HepG2 (cell line): ENCODE measurements around the gene PAPOLA. TPM values are rescaled to one million over a fixed set of nuclear protein-coding genes. Genes with fewer than 3 reads are reported as not detected.

Source experiments
- BORCS8-MEF2B ChIP-seq: sonication (generic); formaldehyde crosslinking; IDR thresholded peaks from 2 replicates; pipeline ENCODE4 v1.8.0; 2022; ENCODE audit warnings: mild to moderate bottlenecking, missing genetic modification reagents
- CBX2 ChIP-seq, 2 experiments: fragments of 200-600 bp in 1 of 2; sonication (generic); formaldehyde crosslinking in 1 of 2; IDR thresholded peaks; 2 replicates each; pipeline versions ENCODE4 v1.7.0 to v1.8.1; 2018 to 2022; ENCODE audit warnings: low read depth in 2 of 2, low read length in 1 of 2, mild to moderate bottlenecking in 1 of 2, missing genetic modification reagents in 1 of 2
- FOSL1 ChIP-seq: sonication (generic); formaldehyde crosslinking; IDR thresholded peaks from 2 replicates; pipeline ENCODE4 v1.9.0; 2021; ENCODE audit warnings: missing genetic modification reagents, borderline replicate concordance
- FOXM1 ChIP-seq: sonication (generic); formaldehyde crosslinking; IDR thresholded peaks from 2 replicates; pipeline ENCODE4 v1.5.0; 2020; ENCODE audit warnings: missing genetic modification reagents
- HOXA9 ChIP-seq: sonication (generic); formaldehyde crosslinking; IDR thresholded peaks from 2 replicates; pipeline ENCODE4 v1.8.1; 2022; ENCODE audit warnings: missing genetic modification reagents, mild to moderate bottlenecking, moderate library complexity, borderline replicate concordance
- KDM3A ChIP-seq: IDR thresholded peaks from 2 replicates; pipeline ENCODE4 v1.6.1; 2018; ENCODE audit warnings: low read depth, missing compliant biosample characterization
- NFYC ChIP-seq: IDR thresholded peaks from 2 replicates; pipeline ENCODE4 v1.6.1; 2016; ENCODE audit warnings: missing genetic modification reagents, missing compliant biosample characterization
- PHF21A ChIP-seq: sonication (generic); formaldehyde crosslinking; IDR thresholded peaks from 2 replicates; pipeline ENCODE4 v1.5.0; 2020; ENCODE audit warnings: mild to moderate bottlenecking, missing genetic modification reagents
- PITX1 ChIP-seq: sonication (generic); formaldehyde crosslinking; IDR thresholded peaks from 2 replicates; pipeline ENCODE4 v1.5.1; 2020; ENCODE audit warnings: mild to moderate bottlenecking, missing genetic modification reagents
- RBFOX2 ChIP-seq: fragments of 200-400 bp; formaldehyde crosslinking; IDR thresholded peaks from 2 replicates; pipeline ENCODE4 v1.6.1; 2017; ENCODE audit warnings: low read depth, mild to moderate bottlenecking, low read length
- RXRB ChIP-seq: IDR thresholded peaks from 2 replicates; pipeline ENCODE4 v1.6.1; 2016; ENCODE audit warnings: borderline replicate concordance, missing genetic modification reagents, missing compliant biosample characterization
- SIN3B ChIP-seq: fragments of 150-350 bp; IDR thresholded peaks from 2 replicates; pipeline ENCODE4 v1.6.1; 2014; ENCODE audit warnings: low read length
- SP4 ChIP-seq: sonication (generic); formaldehyde crosslinking; IDR thresholded peaks from 2 replicates; pipeline ENCODE4 v1.8.1; 2023; ENCODE audit warnings: mild to moderate bottlenecking, missing genetic modification reagents
- TBX3 ChIP-seq: fragments of 450-650 bp; IDR thresholded peaks from 2 replicates; pipeline ENCODE4 v1.6.1; 2017; ENCODE audit warnings: antibody characterized with exemption, mild to moderate bottlenecking, inconsistent platforms, borderline replicate concordance
- TRIM24 ChIP-seq: sonication (generic); formaldehyde crosslinking; IDR thresholded peaks from 2 replicates; pipeline ENCODE4 v1.8.0; 2022; ENCODE audit warnings: mild to moderate bottlenecking, missing genetic modification reagents
- ZFX ChIP-seq: sonication (generic); formaldehyde crosslinking; IDR thresholded peaks from 2 replicates; pipeline ENCODE4 v1.4.0; 2020; ENCODE audit warnings: mild to moderate bottlenecking, low read depth, missing genetic modification reagents, moderate library complexity
- ZNF121 ChIP-seq: sonication (generic); formaldehyde crosslinking; IDR thresholded peaks from 2 replicates; pipeline ENCODE4 v1.5.0; 2020; ENCODE audit warnings: mild to moderate bottlenecking, missing genetic modification reagents
- ZNF136 ChIP-seq: sonication (generic); formaldehyde crosslinking; IDR thresholded peaks from 2 replicates; pipeline ENCODE4 v1.8.1; 2022; ENCODE audit warnings: low read depth, mild to moderate bottlenecking, moderate library complexity, missing genetic modification reagents
- ZNF451 ChIP-seq: sonication (generic); formaldehyde crosslinking; IDR thresholded peaks from 2 replicates; pipeline ENCODE4 v1.5.0; 2020; ENCODE audit warnings: mild to moderate bottlenecking, missing genetic modification reagents
- ZNF567 ChIP-seq: sonication (generic); formaldehyde crosslinking; IDR thresholded peaks from 2 replicates; pipeline ENCODE4 v1.8.1; 2023; ENCODE audit warnings: mild to moderate bottlenecking, missing genetic modification reagents, borderline replicate concordance
- ZNF614 ChIP-seq: IDR thresholded peaks from 2 replicates; pipeline ENCODE4 v1.6.1; 2018; ENCODE audit warnings: missing biosample characterization, missing genetic modification reagents, inconsistent platforms, borderline replicate concordance
- ZNF878 ChIP-seq: sonication (generic); formaldehyde crosslinking; IDR thresholded peaks from 2 replicates; pipeline ENCODE4 v1.8.1; 2023; ENCODE audit warnings: mild to moderate bottlenecking, missing genetic modification reagents, moderate library complexity
- ZNF879 ChIP-seq: sonication (generic); formaldehyde crosslinking; IDR thresholded peaks from 2 replicates; pipeline ENCODE4 v1.8.1; 2023; ENCODE audit warnings: missing genetic modification reagents
- polyA plus RNA-seq, 8 experiments: library from polyadenylated mRNA; depleted of rRNA in 3 of 8; stranded (reverse) in 7 of 8; unstranded in 1 of 8; fragments of >200 nt; fragmentation: Illumina TruSeq in 4 of 8; extraction: Trizol in 4 of 8; gene quantifications; 2 replicates each; pipeline versions ENCODE4 v1.2.1 to v1.2.3, GENCODE V29; 2011 to 2016; ENCODE audit warnings: low read depth in 4 of 8, missing spikeins in 1 of 8, mixed read lengths in 1 of 8; ENCODE audit not compliant: insufficient read depth in 1 of 8
- total RNA-seq, 5 experiments: library from RNA; depleted of rRNA; stranded (reverse); fragments of >200 nt; fragmentation: Illumina TruSeq; extraction: Trizol; gene quantifications; 2 replicates each; pipeline ENCODE4 v1.2.3, GENCODE V29; 2016; ENCODE audit warnings: low read depth in 1 of 5
- TF ChIP-seq, protein P1 (sequence below): IDR thresholded peaks from 2 replicates; pipeline ENCODE4 v1.6.1; 2016; ENCODE audit warnings: control low read depth
- TF ChIP-seq, protein P2 (sequence below): sonication (generic); formaldehyde crosslinking; IDR thresholded peaks from 2 replicates; pipeline ENCODE4 v1.8.0; 2022; ENCODE audit warnings: missing genetic modification reagents, mild to moderate bottlenecking, moderate library complexity, borderline replicate concordance
- TF ChIP-seq, protein P3 (sequence below): IDR thresholded peaks from 2 replicates; pipeline ENCODE4 v1.6.1; 2016; ENCODE audit warnings: missing compliant biosample characterization, missing genetic modification reagents, borderline replicate concordance
- TF ChIP-seq, protein P4 (sequence below): sonication (generic); formaldehyde crosslinking; IDR thresholded peaks from 2 replicates; pipeline ENCODE4 v1.5.1; 2020; ENCODE audit warnings: missing genetic modification reagents, mild to moderate bottlenecking, borderline replicate concordance

The PAPOLA gene
- total and polyA plus RNA-seq, 2 of the 13 experiments (the other 11 are each of a cell fraction or from before 2014, with no cell fraction given), result 103 to 151 TPM

DNA sequence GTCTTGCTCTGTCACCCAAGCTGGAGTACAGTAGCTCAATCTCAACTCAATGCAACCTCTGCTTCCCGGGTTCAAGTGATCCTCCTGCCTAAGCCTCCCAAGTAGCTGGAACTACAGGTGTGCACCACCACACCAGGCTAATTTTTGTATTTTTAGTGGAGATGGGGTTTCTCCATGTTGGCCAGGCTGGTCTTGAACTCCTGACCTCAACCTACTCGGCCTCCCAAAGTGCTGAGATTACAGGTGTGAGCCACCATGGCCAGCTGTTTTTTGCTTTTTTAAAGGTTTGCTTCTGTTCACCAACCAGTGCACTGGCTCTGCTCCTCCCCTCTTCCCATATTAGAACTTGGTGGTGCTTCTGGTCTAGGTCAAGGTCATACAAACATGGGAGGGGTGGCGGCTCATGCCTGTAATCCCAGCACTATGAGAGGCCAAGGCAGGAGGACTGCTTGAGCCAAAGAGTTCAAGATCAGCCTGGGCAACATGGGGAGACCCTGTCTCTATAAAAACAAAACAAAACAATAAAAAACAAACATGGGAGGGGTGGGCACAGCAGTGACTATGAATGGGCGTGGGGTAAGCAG lies 20.4 kb upstream of the PAPOLA start (continued):
- TF ChIP-seq HOXA9 (CRISPR knock-in tag), result no peak
- TF ChIP-seq, protein P1, sequence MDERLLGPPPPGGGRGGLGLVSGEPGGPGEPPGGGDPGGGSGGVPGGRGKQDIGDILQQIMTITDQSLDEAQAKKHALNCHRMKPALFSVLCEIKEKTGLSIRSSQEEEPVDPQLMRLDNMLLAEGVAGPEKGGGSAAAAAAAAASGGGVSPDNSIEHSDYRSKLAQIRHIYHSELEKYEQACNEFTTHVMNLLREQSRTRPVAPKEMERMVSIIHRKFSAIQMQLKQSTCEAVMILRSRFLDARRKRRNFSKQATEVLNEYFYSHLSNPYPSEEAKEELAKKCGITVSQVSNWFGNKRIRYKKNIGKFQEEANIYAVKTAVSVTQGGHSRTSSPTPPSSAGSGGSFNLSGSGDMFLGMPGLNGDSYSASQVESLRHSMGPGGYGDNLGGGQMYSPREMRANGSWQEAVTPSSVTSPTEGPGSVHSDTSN (CRISPR knock-in tag), result no peak
- TF ChIP-seq FOXM1 (CRISPR knock-in tag), result no peak
- no peak for TF ChIP-seq TBX3
- TF ChIP-seq ZNF614 (CRISPR knock-in tag), result no peak
- TF ChIP-seq SP4 (CRISPR knock-in tag), result no peak
- no peak; the same call in 1 of the 2 replicates for TF ChIP-seq PITX1 (CRISPR knock-in tag)
- TF ChIP-seq TRIM24 (CRISPR knock-in tag), result no peak
- no peak for TF ChIP-seq ZNF136 (CRISPR knock-in tag)
- no peak for TF ChIP-seq PHF21A (CRISPR knock-in tag)
- no peak for TF ChIP-seq NFYC
- TF ChIP-seq ZNF878 (CRISPR knock-in tag), result no peak
- TF ChIP-seq, protein P2, sequence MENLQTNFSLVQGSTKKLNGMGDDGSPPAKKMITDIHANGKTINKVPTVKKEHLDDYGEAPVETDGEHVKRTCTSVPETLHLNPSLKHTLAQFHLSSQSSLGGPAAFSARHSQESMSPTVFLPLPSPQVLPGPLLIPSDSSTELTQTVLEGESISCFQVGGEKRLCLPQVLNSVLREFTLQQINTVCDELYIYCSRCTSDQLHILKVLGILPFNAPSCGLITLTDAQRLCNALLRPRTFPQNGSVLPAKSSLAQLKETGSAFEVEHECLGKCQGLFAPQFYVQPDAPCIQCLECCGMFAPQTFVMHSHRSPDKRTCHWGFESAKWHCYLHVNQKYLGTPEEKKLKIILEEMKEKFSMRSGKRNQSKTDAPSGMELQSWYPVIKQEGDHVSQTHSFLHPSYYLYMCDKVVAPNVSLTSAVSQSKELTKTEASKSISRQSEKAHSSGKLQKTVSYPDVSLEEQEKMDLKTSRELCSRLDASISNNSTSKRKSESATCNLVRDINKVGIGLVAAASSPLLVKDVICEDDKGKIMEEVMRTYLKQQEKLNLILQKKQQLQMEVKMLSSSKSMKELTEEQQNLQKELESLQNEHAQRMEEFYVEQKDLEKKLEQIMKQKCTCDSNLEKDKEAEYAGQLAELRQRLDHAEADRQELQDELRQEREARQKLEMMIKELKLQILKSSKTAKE (CRISPR knock-in tag), result no peak
- no peak for TF ChIP-seq ZFX
- TF ChIP-seq, protein P3, sequence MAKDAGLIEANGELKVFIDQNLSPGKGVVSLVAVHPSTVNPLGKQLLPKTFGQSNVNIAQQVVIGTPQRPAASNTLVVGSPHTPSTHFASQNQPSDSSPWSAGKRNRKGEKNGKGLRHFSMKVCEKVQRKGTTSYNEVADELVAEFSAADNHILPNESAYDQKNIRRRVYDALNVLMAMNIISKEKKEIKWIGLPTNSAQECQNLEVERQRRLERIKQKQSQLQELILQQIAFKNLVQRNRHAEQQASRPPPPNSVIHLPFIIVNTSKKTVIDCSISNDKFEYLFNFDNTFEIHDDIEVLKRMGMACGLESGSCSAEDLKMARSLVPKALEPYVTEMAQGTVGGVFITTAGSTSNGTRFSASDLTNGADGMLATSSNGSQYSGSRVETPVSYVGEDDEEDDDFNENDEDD (CRISPR knock-in tag), result no peak
- TF ChIP-seq ZNF879 (CRISPR knock-in tag), result no peak
- TF ChIP-seq CBX2 (IDR thresholded peaks at IDR 0.05; ENCODE audit: low read depth, low read length), result no peak
- TF ChIP-seq CBX2 (CRISPR knock-in tag; IDR thresholded peaks at IDR 0.05; ENCODE audit: low read depth), result no peak
- TF ChIP-seq RXRB (CRISPR knock-in tag), result peak; percentile 48; the same call in 1 of the 2 replicates
- TF ChIP-seq SIN3B, result no peak
- TF ChIP-seq, protein P4, sequence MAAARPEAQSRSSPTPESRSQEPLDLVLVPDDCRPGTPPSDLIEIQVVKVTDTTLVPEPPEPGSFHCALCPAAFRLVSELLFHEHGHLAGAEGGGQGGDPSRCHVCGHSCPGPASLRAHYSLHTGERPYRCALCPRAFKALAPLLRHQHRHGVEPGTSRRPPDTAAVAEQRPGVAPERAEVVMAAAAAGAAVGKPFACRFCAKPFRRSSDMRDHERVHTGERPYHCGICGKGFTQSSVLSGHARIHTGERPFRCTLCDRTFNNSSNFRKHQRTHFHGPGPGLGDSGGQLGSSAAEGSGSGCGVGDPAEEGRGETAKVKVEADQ (CRISPR knock-in tag), result no peak
- no peak for TF ChIP-seq ZNF567
- no peak for TF ChIP-seq BORCS8-MEF2B (CRISPR knock-in tag)
- no peak for TF ChIP-seq KDM3A (CRISPR knock-in tag)
- no peak for TF ChIP-seq FOSL1
- no peak for TF ChIP-seq RBFOX2
- no peak for TF ChIP-seq ZNF451 (CRISPR knock-in tag)
- TF ChIP-seq ZNF121 (CRISPR knock-in tag), result no peak
